ENCODE measurements around the gene BANF2. TPM values are rescaled to one million over a fixed set of nuclear protein-coding genes. Genes with fewer than 3 reads are reported as not detected.
A peak's percentile ranks its signal among the peaks of the same experiment; 100 is the strongest.

BANF2 gene
- total and polyA plus RNA-seq, 11 donors = not detected

- WGBS, 4 donors = 1 to 4% (median 2%) methylated on average over 44 to 110 of the region's 110 CpGs
- DNase-seq (peak; percentile 88 to 92 (median 89)), ATAC-seq (peak; percentile 1 to 37 (median 30))
- peak overlapping the region; percentile 53 to 95 (median 85) for H3K4me3 ChIP-seq
- intact Hi-C loops (cut with DNase I) = loop anchor here (1.0 to 10.0 kb wide), 11 partner anchors 74 to 258 kb away; no protein-coding TSS in a partner anchor
- no peaks in the 10 kb centered on the region for H3K27me3 ChIP-seq
- peaks cover 0 to 48% (median 21%) of the 10 kb centered on the region in 12 donors for H3K4me1 ChIP-seq
- no peak for TF ChIP-seq POLR2A (IDR thresholded peaks at IDR 0.05)
- TF ChIP-seq, protein P1, sequence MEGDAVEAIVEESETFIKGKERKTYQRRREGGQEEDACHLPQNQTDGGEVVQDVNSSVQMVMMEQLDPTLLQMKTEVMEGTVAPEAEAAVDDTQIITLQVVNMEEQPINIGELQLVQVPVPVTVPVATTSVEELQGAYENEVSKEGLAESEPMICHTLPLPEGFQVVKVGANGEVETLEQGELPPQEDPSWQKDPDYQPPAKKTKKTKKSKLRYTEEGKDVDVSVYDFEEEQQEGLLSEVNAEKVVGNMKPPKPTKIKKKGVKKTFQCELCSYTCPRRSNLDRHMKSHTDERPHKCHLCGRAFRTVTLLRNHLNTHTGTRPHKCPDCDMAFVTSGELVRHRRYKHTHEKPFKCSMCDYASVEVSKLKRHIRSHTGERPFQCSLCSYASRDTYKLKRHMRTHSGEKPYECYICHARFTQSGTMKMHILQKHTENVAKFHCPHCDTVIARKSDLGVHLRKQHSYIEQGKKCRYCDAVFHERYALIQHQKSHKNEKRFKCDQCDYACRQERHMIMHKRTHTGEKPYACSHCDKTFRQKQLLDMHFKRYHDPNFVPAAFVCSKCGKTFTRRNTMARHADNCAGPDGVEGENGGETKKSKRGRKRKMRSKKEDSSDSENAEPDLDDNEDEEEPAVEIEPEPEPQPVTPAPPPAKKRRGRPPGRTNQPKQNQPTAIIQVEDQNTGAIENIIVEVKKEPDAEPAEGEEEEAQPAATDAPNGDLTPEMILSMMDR (IDR thresholded peaks at IDR 0.05) = peak; percentile 17 to 93 (median 68)
- peaks cover 0 to 37% (median 18%) of the 10 kb centered on the region in 9 donors for H3K36me3 ChIP-seq
- H3K9me3 ChIP-seq = no peaks in the 10 kb centered on the region
- H3K27ac ChIP-seq = peak overlapping the region; percentile 81 to 95 (median 92)
Observed at GRCh38 chr20:17680836-17681725, 18.7 kb upstream of the BANF2 start.

- WGBS, 4 donors = 0 to 1% (median 1%) methylated on average over 5 to 65 of the region's 65 CpGs
- H3K4me1 ChIP-seq = peaks cover 0 to 42% (median 18%) of the 10 kb centered on the region in 12 donors
- H3K27me3 ChIP-seq = no peaks in the 10 kb centered on the region
- H3K9me3 ChIP-seq = peaks cover 0 to 6% (median 0%) of the 10 kb centered on the region in 12 donors
- H3K36me3 ChIP-seq = peaks cover 0 to 30% (median 18%) of the 10 kb centered on the region in 9 donors
- ATAC-seq (no peak), DNase-seq (no peak)
- TF ChIP-seq, protein P1 (IDR thresholded peaks at IDR 0.05) = no peak
- TF ChIP-seq POLR2A (IDR thresholded peaks at IDR 0.05) = no peak
- H3K27ac ChIP-seq = peak overlapping the region; percentile 81 to 95 (median 92)
- H3K4me3 ChIP-seq = peak overlapping the region; percentile 64 to 95 (median 85)
- intact Hi-C loops (cut with DNase I) = loop anchor here (1.0 to 10.0 kb wide), 13 partner anchors 69 to 287 kb away; partner anchors contain the start of genes MGME1 (in 1 of the 10) and SNX5 (in 1 of the 10)
Observed at GRCh38 chr20:17681726-17682102, 18.1 kb upstream of the BANF2 start.

- intact Hi-C loops (cut with DNase I) = loop anchor here in 8 of 10 donors (1.0 to 10.0 kb wide), 9 partner anchors 69 to 287 kb away; partner anchors contain the start of genes MGME1 (in 1 of the 8) and SNX5 (in 1 of the 8)
- H3K27ac ChIP-seq = peak within 1 kb of the TSS; percentile 81 to 95 (median 92)
- H3K9me3 ChIP-seq = peaks cover 0 to 10% (median 0%) of the 10 kb centered on the region in 12 donors
- DNase-seq (peak; percentile 99), ATAC-seq (peak; percentile 97 to 99 (median 98))
- no peaks in the 10 kb centered on the region for H3K27me3 ChIP-seq
- H3K4me3 ChIP-seq = peak within 1 kb of the TSS; percentile 64 to 95 (median 85)
- H3K4me1 ChIP-seq = peaks cover 0 to 36% (median 17%) of the 10 kb centered on the region in 12 donors
- TF ChIP-seq POLR2A (IDR thresholded peaks at IDR 0.05) = peak in 1 of 2 donors; percentile 95
- TF ChIP-seq, protein P1 (IDR thresholded peaks at IDR 0.05) = peak; percentile 43 to 80 (median 68)
- WGBS, 4 donors = 0 to 1% (median 0%) methylated on average over 28 to 79 of the region's 79 CpGs
- H3K36me3 ChIP-seq = peaks cover 0 to 24% (median 16%) of the 10 kb centered on the region in 9 donors
Observed at GRCh38 chr20:17682103-17682888, 17.5 kb upstream of the BANF2 start, which contains the start of gene RRBP1. RRBP1 (minus strand) TSS chr20:17682242; CDS start chr20:17660507, 21,735 bp downstream.

All from heart left ventricle (tissue), 16 donors.